ENCODE data around the gene KAT6B. TPM values are rescaled to one million over a fixed set of nuclear protein-coding genes. Genes with fewer than 3 reads are reported as not detected.

Gene KAT6B
- total and polyA plus RNA-seq, 10 of the 15 experiments (the other 5 are each of a cell fraction or from before 2014, with no cell fraction given): 2.7 to 22.6 (median 15.7) TPM

- 94% methylated on average over 1 of the region's 1 CpG for WGBS (ENCODE audit: insufficient coverage, insufficient replicate concordance, low lambda C conversion rate, missing lambda C conversion rate)
- no peak overlapping the region for H3K27ac ChIP-seq (ENCODE audit: control insufficient read depth, insufficient read depth)
- peaks cover 5% of the 10 kb centered on the region for H3K4me1 ChIP-seq (ENCODE audit: control insufficient read depth, insufficient read depth, low read length)
- in situ Hi-C loops (cut with MboI): no loop called here
- DNase-seq (ENCODE audit: low read depth, low spot score) (no peak), ATAC-seq (no peak), FAIRE-seq (no peak)
- peaks cover 8% of the 10 kb centered on the region for H3K79me2 ChIP-seq (ENCODE audit: control insufficient read depth, insufficient read depth, low read length)
- no peaks in the 10 kb centered on the region for H4K20me1 ChIP-seq (ENCODE audit: control insufficient read depth, insufficient read depth)
- H3K9ac ChIP-seq (ENCODE audit: control insufficient read depth, insufficient read depth, low read length): no peak overlapping the region
- H2AFZ ChIP-seq (ENCODE audit: control insufficient read depth, low read depth, low read length): no peak overlapping the region
- ChIA-PET CTCF (interaction anchor here (0.7 to 1.4 kb wide), 4 partner anchors 12 to 172 kb away, joined by 3 to 4 read pairs (median 3); no protein-coding TSS in a partner anchor), RAD21 (ENCODE audit: unreplicated experiment) (no interaction called here), POLR2A (interaction anchor here (1.0 to 7.5 kb wide), 2 partner anchors 6 to 11 kb away, joined by 4 to 47 read pairs; no protein-coding TSS in a partner anchor), SMC1A (ENCODE audit: uncharacterized antibody, unreplicated experiment) (interaction anchor here (1.0 to 2.3 kb wide), 4 partner anchors 7 to 25 kb away, joined by 3 to 6 read pairs (median 4); no protein-coding TSS in a partner anchor)
- intact Hi-C loops (cut with micrococcal nuclease; ENCODE audit: unreplicated experiment): no loop called here
- H3K4me2 ChIP-seq (ENCODE audit: control insufficient read depth, insufficient read depth): no peak overlapping the region
- no peaks in the 10 kb centered on the region for H3K36me3 ChIP-seq (ENCODE audit: control insufficient read depth in 2 of 2, insufficient read depth in 2 of 2, low read length in 1 of 2)
- H3K27me3 ChIP-seq (replicated peaks in 1 of 2; ENCODE audit: control insufficient read depth in 2 of 2, insufficient read depth in 2 of 2, low read length in 1 of 2): no peaks in the 10 kb centered on the region
- H3K4me3 ChIP-seq: no peak overlapping the region
- no peaks in the 10 kb centered on the region for H3K9me3 ChIP-seq (replicated peaks; ENCODE audit: control insufficient read depth, insufficient read depth, low read length)
- no TSS peak for BruUV-seq (replicated peaks)
- TF ChIP-seq PAX5 (IDR thresholded peaks at IDR 0.05; ENCODE audit: borderline replicate concordance, low read depth, low read length): no peak
- no peak for TF ChIP-seq MAX (IDR thresholded peaks at IDR 0.05; ENCODE audit: low read depth, low read length)
- TF ChIP-seq MTA3 (IDR thresholded peaks at IDR 0.05; ENCODE audit: borderline replicate concordance, low read length): no peak
- TF ChIP-seq TCF7 (IDR thresholded peaks at IDR 0.05; ENCODE audit: borderline replicate concordance): no peak
- TF ChIP-seq REST (IDR thresholded peaks at IDR 0.05; ENCODE audit: low read depth, low read length): no peak
- no peak for TF ChIP-seq JUND (IDR thresholded peaks at IDR 0.05; ENCODE audit: low read depth, low read length)
- TF ChIP-seq BHLHE40 (IDR thresholded peaks at IDR 0.05; ENCODE audit: borderline replicate concordance in 1 of 2, low read depth in 2 of 2, low read length in 1 of 2): no peak
- no peak for TF ChIP-seq MYB (IDR thresholded peaks at IDR 0.05; ENCODE audit: borderline replicate concordance, low read depth, low read length)
- TF ChIP-seq BCLAF1 (IDR thresholded peaks at IDR 0.05): no peak
- TF ChIP-seq FOS (IDR thresholded peaks at IDR 0.05; ENCODE audit: borderline replicate concordance, extremely low read depth, insufficient read length): no peak
- no peak for TF ChIP-seq HSF1 (IDR thresholded peaks at IDR 0.05; ENCODE audit: low read depth, low read length)
- TF ChIP-seq ASH2L (IDR thresholded peaks at IDR 0.05; ENCODE audit: borderline replicate concordance, low read depth): no peak
- no peak for TF ChIP-seq PML (IDR thresholded peaks at IDR 0.05; ENCODE audit: low read length)
- no peak for TF ChIP-seq SP1 (IDR thresholded peaks at IDR 0.05; ENCODE audit: low read depth, low read length)
- no peak for TF ChIP-seq BRCA1 (IDR thresholded peaks at IDR 0.05; ENCODE audit: low read depth, low read length)
- TF ChIP-seq SUPT20H (IDR thresholded peaks at IDR 0.05; ENCODE audit: borderline replicate concordance, control insufficient read depth, low read depth, low read length): no peak
- no peak for TF ChIP-seq CEBPB (IDR thresholded peaks at IDR 0.05; ENCODE audit: borderline replicate concordance in 1 of 2, low read depth in 2 of 2, low read length in 2 of 2)
Observed at GRCh38 chr10:74909670-74910069, 83.3 kb downstream of the KAT6B start.
